H1 (cell line): ENCODE results near the gene DNAH8. TPM values are rescaled to one million over a fixed set of nuclear protein-coding genes. Genes with fewer than 3 reads are reported as not detected.

Source experiments
- CTCF ChIA-PET: fragments of 300-600 bp; sonication (Branson Sonifier 250); formaldehyde crosslinking; loops from one replicate; lab custom pipeline; 2021; ENCODE audit not compliant: partially characterized antibody; lab: Charles Lee
- POLR2A ChIA-PET: fragments of 300-600 bp; sonication (Branson Sonifier 250); formaldehyde crosslinking; loops from one replicate; lab custom pipeline; 2021; ENCODE audit warnings: inconsistent platforms; ENCODE audit not compliant: partially characterized antibody; lab: Charles Lee
- DNase-seq, 2 experiments: peaks; one replicate each; pipeline versions ENCODE4 v3.0.0 to v3.0.0-alpha.2; 2010 to 2022; ENCODE audit warnings: low spot score in 2 of 2, low read depth in 1 of 2, mixed read lengths in 1 of 2
- FAIRE-seq: peaks from 2 replicates; lab custom pipeline; 2011; peaks lifted over from hg19 to GRCh38; lab: Jason Lieb, UNC
- H2AFZ ChIP-seq: 2 replicates; pipeline ENCODE4 v1.8.1; 2012; ENCODE audit warnings: low read length, inconsistent platforms
- H2AK5ac ChIP-seq: 2 replicates; pipeline ENCODE4 v1.6.1; 2013; ENCODE audit warnings: low read depth, low read length
- H2BK120ac ChIP-seq: replicated peaks from 2 replicates; pipeline ENCODE3; 2013; ENCODE audit warnings: low read depth, low read length, inconsistent platforms
- H2BK12ac ChIP-seq: 2 replicates; pipeline ENCODE4 v1.6.1; 2013; ENCODE audit warnings: low read depth, low read length
- H2BK15ac ChIP-seq: 2 replicates; pipeline ENCODE4 v1.6.1; 2013; ENCODE audit warnings: low read length
- H2BK20ac ChIP-seq: 2 replicates; pipeline ENCODE4 v1.6.1; 2013; ENCODE audit warnings: low read length
- H2BK5ac ChIP-seq: 2 replicates; pipeline ENCODE4 v1.6.1; 2013; ENCODE audit warnings: low read depth, low read length
- H3K14ac ChIP-seq: 2 replicates; pipeline ENCODE4 v1.6.1; 2013; ENCODE audit warnings: inconsistent platforms; ENCODE audit not compliant: insufficient read length
- H3K18ac ChIP-seq: 2 replicates; pipeline ENCODE4 v1.6.1; 2013; ENCODE audit warnings: low read length; ENCODE audit errors: extremely low read depth
- H3K23ac ChIP-seq: 2 replicates; pipeline ENCODE4 v1.6.1; 2013; ENCODE audit warnings: inconsistent platforms; ENCODE audit not compliant: insufficient read length
- H3K23me2 ChIP-seq: 2 replicates; pipeline ENCODE4 v1.6.1; 2013; ENCODE audit warnings: low read depth, low read length
- H3K27ac ChIP-seq: 2 replicates; pipeline ENCODE4 v1.6.1; 2011; ENCODE audit warnings: low read depth, low read length, inconsistent platforms
- H3K27me3 ChIP-seq, 4 experiments: replicated peaks in 1 of 4; 1 replicate in 1 of 4; 2 replicates in 3 of 4; pipeline versions ENCODE4 v1.6.1 to v1.8.1; 2011 to 2013; ENCODE audit warnings: low read length in 3 of 4, mild to moderate bottlenecking in 3 of 4, inconsistent platforms in 2 of 4, mixed read lengths in 2 of 4, moderate library complexity in 1 of 4; ENCODE audit not compliant: control insufficient read depth in 3 of 4, insufficient read depth in 3 of 4; ENCODE audit errors: extremely low read depth in 1 of 4
- H3K36me3 ChIP-seq, 4 experiments: 2 replicates each; pipeline versions ENCODE4 v1.6.1 to v1.8.1; 2011 to 2013; ENCODE audit warnings: mild to moderate bottlenecking in 4 of 4, low read length in 3 of 4, moderate library complexity in 2 of 4, control low read depth in 1 of 4, inconsistent platforms in 1 of 4; ENCODE audit not compliant: insufficient read depth in 4 of 4, control insufficient read depth in 2 of 4
- H3K4ac ChIP-seq: replicated peaks from 2 replicates; pipeline ENCODE3; 2013; ENCODE audit warnings: low read length, low read depth, mixed read lengths, inconsistent platforms; ENCODE audit not compliant: insufficient read length
- H3K4me1 ChIP-seq, 4 experiments: replicated peaks in 1 of 4; 1 replicate in 1 of 4; 2 replicates in 3 of 4; pipeline versions ENCODE4 v1.6.1 to v1.8.1; 2011 to 2013; ENCODE audit warnings: low read length in 3 of 4, inconsistent platforms in 2 of 4, mixed read lengths in 1 of 4; ENCODE audit not compliant: insufficient read depth in 4 of 4, control insufficient read depth in 3 of 4
- H3K4me2 ChIP-seq, 2 experiments: 2 replicates each; pipeline versions ENCODE4 v1.6.1 to v1.8.1; 2011 to 2013; ENCODE audit warnings: low read depth in 2 of 2, low read length in 2 of 2, control low read depth in 1 of 2, inconsistent platforms in 1 of 2, mild to moderate bottlenecking in 1 of 2; ENCODE audit not compliant: insufficient read depth in 1 of 2
- H3K4me3 ChIP-seq, 4 experiments: fragments of 200-600, 300-600 bp in 1 of 4; sonication (generic), shearing (Covaris generic), sonication (Bioruptor Twin) in 1 of 4; 2 replicates each; pipeline versions ENCODE4 v1.5.1 to v1.8.1; 2011 to 2016; ENCODE audit warnings: low read length in 4 of 4, low read depth in 3 of 4, control low read depth in 2 of 4, inconsistent platforms in 2 of 4, mild to moderate bottlenecking in 2 of 4, mixed read lengths in 1 of 4, moderate library complexity in 1 of 4; ENCODE audit not compliant: insufficient read depth in 2 of 4; ENCODE audit errors: extremely low read depth in 1 of 4
- H3K56ac ChIP-seq: replicated peaks from 2 replicates; pipeline ENCODE3; 2013; ENCODE audit warnings: low read depth, mild to moderate bottlenecking, mixed read lengths, low read length, inconsistent platforms; ENCODE audit not compliant: insufficient read length
- H3K79me1 ChIP-seq: 2 replicates; pipeline ENCODE4 v1.6.1; 2013; ENCODE audit warnings: low read depth, low read length, control low read depth
- H3K79me2 ChIP-seq, 2 experiments: 2 replicates each; pipeline versions ENCODE4 v1.6.1 to v1.8.1; 2012 to 2013; ENCODE audit warnings: low read length in 2 of 2, mild to moderate bottlenecking in 2 of 2, inconsistent platforms in 1 of 2; ENCODE audit not compliant: insufficient read depth in 2 of 2, control insufficient read depth in 1 of 2
- H3K9ac ChIP-seq, 4 experiments: replicated peaks in 1 of 4; 1 replicate in 1 of 4; 2 replicates in 3 of 4; pipeline versions ENCODE4 v1.6.1 to v1.8.1; 2011 to 2013; ENCODE audit warnings: low read depth in 3 of 4, low read length in 3 of 4, control low read depth in 2 of 4, mild to moderate bottlenecking in 2 of 4, moderate library complexity in 2 of 4, inconsistent platforms in 1 of 4; ENCODE audit errors: extremely low read depth in 1 of 4
- H3K9me3 ChIP-seq, 2 experiments: 2 replicates each; pipeline versions ENCODE4 v1.6.1 to v1.8.1; 2012 to 2013; ENCODE audit warnings: mild to moderate bottlenecking in 2 of 2, moderate library complexity in 2 of 2, control low read depth in 1 of 2, inconsistent platforms in 1 of 2, low read depth in 1 of 2, low read length in 1 of 2, mixed read lengths in 1 of 2; ENCODE audit not compliant: insufficient read depth in 2 of 2
- H4K20me1 ChIP-seq, 2 experiments: replicated peaks in 1 of 2; 2 replicates each; pipeline versions ENCODE3 to v1.8.1; 2011 to 2013; ENCODE audit warnings: inconsistent platforms in 2 of 2, low read length in 2 of 2, mild to moderate bottlenecking in 1 of 2; ENCODE audit not compliant: insufficient read depth in 2 of 2, control insufficient read depth in 1 of 2
- H4K5ac ChIP-seq: 2 replicates; pipeline ENCODE4 v1.6.1; 2013; ENCODE audit warnings: low read length, low read depth, mixed read lengths, inconsistent platforms; ENCODE audit not compliant: insufficient read length
- H4K8ac ChIP-seq: 2 replicates; pipeline ENCODE4 v1.8.0; 2013; ENCODE audit warnings: mild to moderate bottlenecking, moderate library complexity, low read length, inconsistent platforms; ENCODE audit not compliant: insufficient read depth; ENCODE audit errors: extremely low read depth
- H4K91ac ChIP-seq: replicated peaks from 2 replicates; pipeline ENCODE3; 2013; ENCODE audit warnings: low read length, mixed read lengths, inconsistent platforms; ENCODE audit not compliant: insufficient read length
- CEBPB ChIP-seq: IDR thresholded peaks from 2 replicates; pipeline ENCODE4 v1.6.1; 2012; ENCODE audit warnings: low read depth, low read length
- WGBS, 2 experiments: shearing (Covaris generic) in 1 of 2; methylation state at CpG; one replicate each; pipeline versions ENCODE4 v1.1.6 to v1.1.7; 2013 to 2015; ENCODE audit warnings: low lambda C conversion rate in 2 of 2, mixed read lengths in 2 of 2, inconsistent platforms in 1 of 2, low coverage in 1 of 2, missing lambda C conversion rate in 1 of 2; ENCODE audit not compliant: insufficient replicate concordance in 2 of 2, insufficient coverage in 1 of 2, insufficient read length in 1 of 2; ENCODE audit errors: extremely low coverage in 1 of 2, missing lambda C conversion rate in 1 of 2; 5-methylcytosine and 5-hydroxymethylcytosine counted together
- polyA plus RNA-seq, 7 experiments: library from polyadenylated mRNA; depleted of rRNA in 3 of 7; stranded (reverse) in 5 of 7; unstranded in 2 of 7; fragments of >200 nt in 5 of 7; fragments of 200-250 nt in 2 of 7; gene quantifications; 1 replicate in 5 of 7; 2 replicates in 1 of 7; 4 replicates in 1 of 7; pipeline versions ENCODE4 v1.2.1 to v1.2.3, GENCODE V29; 2011 to 2013; ENCODE audit warnings: missing spikeins in 2 of 7, mixed read lengths in 2 of 7
- total RNA-seq: library from RNA; stranded (reverse); fragmentation: NEBNext Ultra II Directional; extraction: Animal tissue kit (Norgen Biotek cat#: 25700); gene quantifications from 2 replicates; pipeline ENCODE4 v1.2.1, GENCODE V29; 2021
- TF ChIP-seq, protein P1 (sequence below): IDR thresholded peaks from 2 replicates; pipeline ENCODE4 v1.6.1; 2011; ENCODE audit warnings: low read depth, mild to moderate bottlenecking, low read length; ENCODE audit not compliant: insufficient read depth

DNAH8 gene
- total and polyA plus RNA-seq, 2 of the 8 experiments (the other 6 are each of a cell fraction or from before 2014, with no cell fraction given) = under 0.01 TPM; not detected in 1

DNA sequence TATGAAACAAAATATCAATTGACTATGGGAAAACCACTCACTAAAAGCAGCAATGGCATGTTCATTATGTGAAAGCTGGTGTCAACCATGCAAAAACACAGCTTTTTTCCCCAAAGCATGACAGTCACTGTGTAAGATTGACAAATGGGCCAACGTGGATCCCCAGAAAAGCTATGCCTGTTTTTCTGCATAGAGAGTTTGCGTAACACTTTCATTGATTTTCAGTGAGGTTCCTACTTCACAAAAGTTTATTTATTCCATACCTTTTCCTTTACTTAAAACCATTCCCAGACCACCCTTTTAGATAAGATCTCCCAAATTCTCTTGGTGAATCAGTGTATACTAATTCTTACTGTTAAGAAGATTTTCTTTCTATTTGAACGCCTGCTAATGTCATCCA, 195.1 kb downstream of the DNAH8 start:
- no peaks in the 10 kb centered on the region for H3K23me2 ChIP-seq
- H4K5ac ChIP-seq = no peak overlapping the region
- H3K9ac ChIP-seq = no peak overlapping the region
- FAIRE-seq = no peak
- H2BK12ac ChIP-seq = no peak overlapping the region
- 92% methylated on average over 3 of the region's 3 CpGs; no CpG with 5 or more reads in 1 of the 2 experiments for WGBS, 2 experiments
- 0 out of 2 replicates have a peak, but pooled peaks have one; percentile 17 for TF ChIP-seq CEBPB
- TF ChIP-seq, protein P1, sequence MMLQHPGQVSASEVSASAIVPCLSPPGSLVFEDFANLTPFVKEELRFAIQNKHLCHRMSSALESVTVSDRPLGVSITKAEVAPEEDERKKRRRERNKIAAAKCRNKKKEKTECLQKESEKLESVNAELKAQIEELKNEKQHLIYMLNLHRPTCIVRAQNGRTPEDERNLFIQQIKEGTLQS = no peak
- TF ChIP-seq, all 59 proteins: peak for 1
- POLR2A ChIA-PET = interaction anchor here (0.6 kb wide), 1 partner anchor 207 kb away, joined by 4 read pairs; no protein-coding TSS in a partner anchor
- H3K56ac ChIP-seq = no peak overlapping the region
- no peak overlapping the region for H2BK15ac ChIP-seq
- no peaks in the 10 kb centered on the region for H3K79me1 ChIP-seq
- no peak overlapping the region for H3K4me2 ChIP-seq
- H4K20me1 ChIP-seq = no peaks in the 10 kb centered on the region
- no peak overlapping the region for H3K4me3 ChIP-seq
- no peak overlapping the region for H3K27ac ChIP-seq
- H2AK5ac ChIP-seq = no peak overlapping the region
- no peak for DNase-seq
- H2BK120ac ChIP-seq = no peak overlapping the region
- H3K23ac ChIP-seq = no peak overlapping the region
- H4K91ac ChIP-seq = no peak overlapping the region
- no peak overlapping the region for H3K4ac ChIP-seq
- H3K36me3 ChIP-seq = no peaks in the 10 kb centered on the region
- no peaks in the 10 kb centered on the region for H3K79me2 ChIP-seq
- no peaks in the 10 kb centered on the region for H3K9me3 ChIP-seq
- no peak overlapping the region for H2BK5ac ChIP-seq
- H3K27me3 ChIP-seq = no peaks in the 10 kb centered on the region
- H2BK20ac ChIP-seq = no peak overlapping the region
- H3K14ac ChIP-seq = no peak overlapping the region
- H2AFZ ChIP-seq = no peak overlapping the region
- no peak overlapping the region for H3K18ac ChIP-seq
- CTCF ChIA-PET = no interaction called here
- H3K4me1 ChIP-seq = no peaks in the 10 kb centered on the region
- H4K8ac ChIP-seq = no peak overlapping the region
